Type B pancreatic cell (in vitro differentiated cells): ENCODE measurements around the gene MKNK1. TPM values are rescaled to one million over a fixed set of nuclear protein-coding genes. Genes with fewer than 3 reads are reported as not detected.

Source experiments
- DNase-seq: peaks from one replicate; pipeline ENCODE4 v3.0.0; 2021; ENCODE audit warnings: mixed read lengths; ENCODE audit not compliant: unreplicated experiment; ENCODE audit errors: extremely low spot score
- H3K27ac Mint-ChIP-seq: 2 replicates; pipeline ENCODE4 v1.8.0; 2021; ENCODE audit warnings: mild to moderate bottlenecking, mixed read lengths
- H3K27me3 Mint-ChIP-seq: 2 replicates; pipeline ENCODE4 v1.8.0; 2021; ENCODE audit warnings: mixed read lengths
- H3K36me3 Mint-ChIP-seq: 2 replicates; pipeline ENCODE4 v1.8.0; 2021; ENCODE audit warnings: mixed read lengths
- H3K4me1 Mint-ChIP-seq: one replicate; pipeline ENCODE4 v1.8.0; 2021; ENCODE audit warnings: mixed read lengths; ENCODE audit not compliant: unreplicated experiment
- H3K4me3 Mint-ChIP-seq: 2 replicates; pipeline ENCODE4 v1.8.0; 2021; ENCODE audit warnings: mild to moderate bottlenecking, mixed read lengths
- H3K9me3 Mint-ChIP-seq: 2 replicates; pipeline ENCODE4 v1.8.0; 2021; ENCODE audit warnings: mixed read lengths
- CTCF ChIP-seq: fragments of 200-600 bp; sonication (generic); conservative IDR thresholded peaks from 2 replicates; pipeline ENCODE4 v1.5.0; 2021; ENCODE audit warnings: antibody characterized with exemption, mild to moderate bottlenecking
- total RNA-seq: library from RNA; stranded (reverse); gene quantifications from 2 replicates; pipeline ENCODE4 v1.2.1, GENCODE V29; 2021; ENCODE audit warnings: low replicate concordance

The MKNK1 gene
- total RNA-seq, 1 donor from 2014 or later = 29.4 TPM

- no peak overlapping the region for H3K4me3 Mint-ChIP-seq
- H3K36me3 Mint-ChIP-seq = peaks cover 22% of the 10 kb centered on the region
- H3K27ac Mint-ChIP-seq = no peak overlapping the region
- H3K27me3 Mint-ChIP-seq = no peaks in the 10 kb centered on the region
- H3K4me1 Mint-ChIP-seq = no peaks in the 10 kb centered on the region
- TF ChIP-seq CTCF = no peak
- no peak for DNase-seq
- no peaks in the 10 kb centered on the region for H3K9me3 Mint-ChIP-seq
Measured at GRCh38 chr1:46581681-46582455, 22.2 kb downstream of the MKNK1 start.

GRCh38 chr1:46580140-46580903, 23.7 kb downstream of the MKNK1 start:
- no peak for DNase-seq
- Mint-ChIP-seq H3K4me1 (peaks cover 14% of the 10 kb centered on the region), H3K27me3 (no peaks in the 10 kb centered on the region), H3K4me3 (no peak overlapping the region), H3K27ac (no peak overlapping the region), H3K36me3 (peaks cover 22% of the 10 kb centered on the region), H3K9me3 (no peaks in the 10 kb centered on the region)
- no peak for TF ChIP-seq CTCF

GRCh38 chr1:46577671-46578070, 26.4 kb downstream of the MKNK1 start:
- Mint-ChIP-seq H3K36me3 (peaks cover 22% of the 10 kb centered on the region), H3K9me3 (no peaks in the 10 kb centered on the region), H3K27ac (no peak overlapping the region), H3K4me3 (no peak overlapping the region), H3K4me1 (peaks cover 18% of the 10 kb centered on the region), H3K27me3 (no peaks in the 10 kb centered on the region)
- no peak for DNase-seq
- no peak for TF ChIP-seq CTCF

GRCh38 chr1:46576596-46576995, 27.5 kb downstream of the MKNK1 start:
- Mint-ChIP-seq H3K36me3 (peaks cover 11% of the 10 kb centered on the region), H3K27me3 (no peaks in the 10 kb centered on the region), H3K4me1 (peaks cover 18% of the 10 kb centered on the region), H3K27ac (no peak overlapping the region), H3K9me3 (no peaks in the 10 kb centered on the region), H3K4me3 (no peak overlapping the region)
- DNase-seq = no peak
- no peak for TF ChIP-seq CTCF

- no peaks in the 10 kb centered on the region for H3K9me3 Mint-ChIP-seq
- no peaks in the 10 kb centered on the region for H3K27me3 Mint-ChIP-seq
Measured at GRCh38 chr1:46575778-46576177, 28.3 kb downstream of the MKNK1 start.

More at GRCh38 chr1:46575778-46576177, 28.3 kb downstream of the MKNK1 start:
- H3K27ac Mint-ChIP-seq = no peak overlapping the region
- peaks cover 8% of the 10 kb centered on the region for H3K36me3 Mint-ChIP-seq
- H3K4me3 Mint-ChIP-seq = no peak overlapping the region
- no peak for TF ChIP-seq CTCF
- DNase-seq = no peak
- H3K4me1 Mint-ChIP-seq = peaks cover 18% of the 10 kb centered on the region
